HepG2 (cell line): ENCODE data around the gene CDIP1. TPM values are rescaled to one million over a fixed set of nuclear protein-coding genes. Genes with fewer than 3 reads are reported as not detected.

Source experiments
- BHLHE40 ChIP-seq: IDR thresholded peaks from 2 replicates; pipeline ENCODE4 v1.6.1; 2011; ENCODE audit warnings: low read length, improper control_type of control experiment
- FOXA1 ChIP-seq, 2 experiments: fragments of 450-650 bp in 1 of 2; sonication (generic) in 1 of 2; formaldehyde crosslinking in 1 of 2; IDR thresholded peaks; 2 replicates each; pipeline versions ENCODE4 v1.4.0 to v1.6.1; 2016 to 2020; ENCODE audit warnings: missing genetic modification reagents in 1 of 2
- ISL2 ChIP-seq: sonication (generic); formaldehyde crosslinking; IDR thresholded peaks from 2 replicates; pipeline ENCODE4 v1.5.0; 2020; ENCODE audit warnings: missing genetic modification reagents
- MBNL3 ChIP-seq: fragments of 250-450 bp; sonication (Bioruptor Pico); conservative IDR thresholded peaks from 2 replicates; pipeline ENCODE4 v1.8.0; 2022; ENCODE audit warnings: mild to moderate bottlenecking, inconsistent platforms
- NFIB ChIP-seq: sonication (generic); formaldehyde crosslinking; IDR thresholded peaks from 2 replicates; pipeline ENCODE4 v1.9.0; 2021; ENCODE audit warnings: missing genetic modification reagents, mild to moderate bottlenecking, borderline replicate concordance
- PAF1 ChIP-seq: IDR thresholded peaks from 2 replicates; pipeline ENCODE4 v1.6.1; 2016; ENCODE audit warnings: missing genetic modification reagents, missing compliant biosample characterization
- RAD51 ChIP-seq: fragments of 450-650 bp; IDR thresholded peaks from 2 replicates; pipeline ENCODE4 v1.6.1; 2016; ENCODE audit warnings: borderline replicate concordance
- SP1 ChIP-seq, 2 experiments: fragments of 450-650 bp in 1 of 2; sonication (generic) in 1 of 2; formaldehyde crosslinking in 1 of 2; IDR thresholded peaks; 2 replicates each; pipeline versions ENCODE4 v1.4.0 to v1.6.1; 2016 to 2020; ENCODE audit warnings: missing genetic modification reagents in 1 of 2
- ZNF136 ChIP-seq: sonication (generic); formaldehyde crosslinking; IDR thresholded peaks from 2 replicates; pipeline ENCODE4 v1.8.1; 2022; ENCODE audit warnings: low read depth, mild to moderate bottlenecking, moderate library complexity, missing genetic modification reagents
- ZNF292 ChIP-seq: sonication (generic); formaldehyde crosslinking; IDR thresholded peaks from 2 replicates; pipeline ENCODE4 v1.8.1; 2022; ENCODE audit warnings: mild to moderate bottlenecking, low read depth, missing genetic modification reagents, borderline replicate concordance
- ZNF460 ChIP-seq: sonication (generic); formaldehyde crosslinking; IDR thresholded peaks from 2 replicates; pipeline ENCODE4 v1.5.1; 2020; ENCODE audit warnings: missing genetic modification reagents, mild to moderate bottlenecking, borderline replicate concordance
- ZNF530 ChIP-seq: sonication (generic); formaldehyde crosslinking; IDR thresholded peaks from 2 replicates; pipeline ENCODE4 v1.5.0; 2020; ENCODE audit warnings: low read depth, mild to moderate bottlenecking, missing genetic modification reagents
- ZNF552 ChIP-seq: sonication (generic); formaldehyde crosslinking; IDR thresholded peaks from 2 replicates; pipeline ENCODE4 v1.9.0; 2022; ENCODE audit warnings: missing genetic modification reagents, mild to moderate bottlenecking, borderline replicate concordance
- ZNF672 ChIP-seq: sonication (generic); formaldehyde crosslinking; IDR thresholded peaks from 2 replicates; pipeline ENCODE4 v1.8.1; 2022; ENCODE audit warnings: missing genetic modification reagents
- ZNF678 ChIP-seq: sonication (generic); formaldehyde crosslinking; IDR thresholded peaks from 2 replicates; pipeline ENCODE4 v1.4.0; 2020; ENCODE audit warnings: mild to moderate bottlenecking, missing genetic modification reagents
- polyA plus RNA-seq, 8 experiments: library from polyadenylated mRNA; depleted of rRNA in 3 of 8; stranded (reverse) in 7 of 8; unstranded in 1 of 8; fragments of >200 nt; fragmentation: Illumina TruSeq in 4 of 8; extraction: Trizol in 4 of 8; gene quantifications; 2 replicates each; pipeline versions ENCODE4 v1.2.1 to v1.2.3, GENCODE V29; 2011 to 2016; ENCODE audit warnings: low read depth in 4 of 8, missing spikeins in 1 of 8, mixed read lengths in 1 of 8; ENCODE audit not compliant: insufficient read depth in 1 of 8
- total RNA-seq, 5 experiments: library from RNA; depleted of rRNA; stranded (reverse); fragments of >200 nt; fragmentation: Illumina TruSeq; extraction: Trizol; gene quantifications; 2 replicates each; pipeline ENCODE4 v1.2.3, GENCODE V29; 2016; ENCODE audit warnings: low read depth in 1 of 5
- TF ChIP-seq, protein P1 (sequence below): sonication (generic); formaldehyde crosslinking; IDR thresholded peaks from 2 replicates; pipeline ENCODE4 v1.4.0; 2020; ENCODE audit warnings: missing genetic modification reagents
- TF ChIP-seq, protein P2 (sequence below): sonication (generic); formaldehyde crosslinking; IDR thresholded peaks from 2 replicates; pipeline ENCODE4 v1.4.0; 2020; ENCODE audit warnings: missing genetic modification reagents

CDIP1 gene
- total and polyA plus RNA-seq, 2 of the 13 experiments (the other 11 are each of a cell fraction or from before 2014, with no cell fraction given), result 31.2 to 56.7 TPM

DNA sequence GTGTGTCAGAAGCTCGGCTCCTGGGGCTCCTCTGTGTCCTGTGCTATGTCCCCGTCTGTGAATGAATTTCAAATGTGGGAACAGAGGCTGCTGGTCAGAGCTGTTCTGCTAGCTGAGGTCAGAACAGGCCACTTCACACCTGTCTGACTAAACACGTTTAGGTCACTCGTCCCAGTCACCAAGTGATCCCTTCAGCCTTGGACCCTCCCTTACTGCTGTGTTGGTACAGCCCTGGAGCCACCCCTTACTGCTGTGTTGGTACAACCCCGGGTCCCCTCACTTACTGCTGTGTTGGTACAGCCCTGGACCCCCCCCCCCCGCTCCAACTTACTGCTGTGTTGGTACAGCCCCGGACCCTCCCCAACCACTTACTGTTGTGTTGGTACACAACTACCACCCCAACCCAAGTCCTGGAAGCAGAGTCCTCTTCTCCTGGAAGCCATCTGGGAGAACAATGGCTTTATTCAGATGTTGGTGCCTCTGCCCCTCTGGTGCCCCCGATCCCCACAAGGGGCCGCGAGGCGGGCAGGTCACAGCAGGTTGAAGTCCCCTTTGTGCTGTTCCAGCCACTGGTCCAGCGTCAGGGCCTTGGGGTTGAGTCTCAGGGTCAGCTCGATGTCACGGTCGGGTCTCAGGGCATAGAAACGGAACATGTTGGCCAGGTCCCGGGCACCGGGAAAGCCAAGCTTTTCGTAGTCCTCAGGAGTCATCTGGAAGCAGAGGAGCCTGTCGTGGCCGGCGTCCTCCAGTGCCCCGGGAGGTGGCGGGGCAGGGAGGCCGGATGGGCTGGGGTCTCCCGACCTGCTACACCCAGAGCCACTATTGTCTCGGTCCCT lies 77.1 kb downstream of the CDIP1 start (continued):
- TF ChIP-seq, protein P1, sequence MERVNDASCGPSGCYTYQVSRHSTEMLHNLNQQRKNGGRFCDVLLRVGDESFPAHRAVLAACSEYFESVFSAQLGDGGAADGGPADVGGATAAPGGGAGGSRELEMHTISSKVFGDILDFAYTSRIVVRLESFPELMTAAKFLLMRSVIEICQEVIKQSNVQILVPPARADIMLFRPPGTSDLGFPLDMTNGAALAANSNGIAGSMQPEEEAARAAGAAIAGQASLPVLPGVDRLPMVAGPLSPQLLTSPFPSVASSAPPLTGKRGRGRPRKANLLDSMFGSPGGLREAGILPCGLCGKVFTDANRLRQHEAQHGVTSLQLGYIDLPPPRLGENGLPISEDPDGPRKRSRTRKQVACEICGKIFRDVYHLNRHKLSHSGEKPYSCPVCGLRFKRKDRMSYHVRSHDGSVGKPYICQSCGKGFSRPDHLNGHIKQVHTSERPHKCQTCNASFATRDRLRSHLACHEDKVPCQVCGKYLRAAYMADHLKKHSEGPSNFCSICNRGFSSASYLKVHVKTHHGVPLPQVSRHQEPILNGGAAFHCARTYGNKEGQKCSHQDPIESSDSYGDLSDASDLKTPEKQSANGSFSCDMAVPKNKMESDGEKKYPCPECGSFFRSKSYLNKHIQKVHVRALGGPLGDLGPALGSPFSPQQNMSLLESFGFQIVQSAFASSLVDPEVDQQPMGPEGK (CRISPR knock-in tag), result peak; percentile 93
- peak; percentile 31; the same call in 1 of the 2 replicates for TF ChIP-seq ISL2 (CRISPR knock-in tag)
- no peak for TF ChIP-seq ZNF678 (CRISPR knock-in tag)
- TF ChIP-seq ZNF552 (CRISPR knock-in tag), result no peak
- TF ChIP-seq MBNL3 (CRISPR knock-in tag), result no peak
- TF ChIP-seq, protein P2, sequence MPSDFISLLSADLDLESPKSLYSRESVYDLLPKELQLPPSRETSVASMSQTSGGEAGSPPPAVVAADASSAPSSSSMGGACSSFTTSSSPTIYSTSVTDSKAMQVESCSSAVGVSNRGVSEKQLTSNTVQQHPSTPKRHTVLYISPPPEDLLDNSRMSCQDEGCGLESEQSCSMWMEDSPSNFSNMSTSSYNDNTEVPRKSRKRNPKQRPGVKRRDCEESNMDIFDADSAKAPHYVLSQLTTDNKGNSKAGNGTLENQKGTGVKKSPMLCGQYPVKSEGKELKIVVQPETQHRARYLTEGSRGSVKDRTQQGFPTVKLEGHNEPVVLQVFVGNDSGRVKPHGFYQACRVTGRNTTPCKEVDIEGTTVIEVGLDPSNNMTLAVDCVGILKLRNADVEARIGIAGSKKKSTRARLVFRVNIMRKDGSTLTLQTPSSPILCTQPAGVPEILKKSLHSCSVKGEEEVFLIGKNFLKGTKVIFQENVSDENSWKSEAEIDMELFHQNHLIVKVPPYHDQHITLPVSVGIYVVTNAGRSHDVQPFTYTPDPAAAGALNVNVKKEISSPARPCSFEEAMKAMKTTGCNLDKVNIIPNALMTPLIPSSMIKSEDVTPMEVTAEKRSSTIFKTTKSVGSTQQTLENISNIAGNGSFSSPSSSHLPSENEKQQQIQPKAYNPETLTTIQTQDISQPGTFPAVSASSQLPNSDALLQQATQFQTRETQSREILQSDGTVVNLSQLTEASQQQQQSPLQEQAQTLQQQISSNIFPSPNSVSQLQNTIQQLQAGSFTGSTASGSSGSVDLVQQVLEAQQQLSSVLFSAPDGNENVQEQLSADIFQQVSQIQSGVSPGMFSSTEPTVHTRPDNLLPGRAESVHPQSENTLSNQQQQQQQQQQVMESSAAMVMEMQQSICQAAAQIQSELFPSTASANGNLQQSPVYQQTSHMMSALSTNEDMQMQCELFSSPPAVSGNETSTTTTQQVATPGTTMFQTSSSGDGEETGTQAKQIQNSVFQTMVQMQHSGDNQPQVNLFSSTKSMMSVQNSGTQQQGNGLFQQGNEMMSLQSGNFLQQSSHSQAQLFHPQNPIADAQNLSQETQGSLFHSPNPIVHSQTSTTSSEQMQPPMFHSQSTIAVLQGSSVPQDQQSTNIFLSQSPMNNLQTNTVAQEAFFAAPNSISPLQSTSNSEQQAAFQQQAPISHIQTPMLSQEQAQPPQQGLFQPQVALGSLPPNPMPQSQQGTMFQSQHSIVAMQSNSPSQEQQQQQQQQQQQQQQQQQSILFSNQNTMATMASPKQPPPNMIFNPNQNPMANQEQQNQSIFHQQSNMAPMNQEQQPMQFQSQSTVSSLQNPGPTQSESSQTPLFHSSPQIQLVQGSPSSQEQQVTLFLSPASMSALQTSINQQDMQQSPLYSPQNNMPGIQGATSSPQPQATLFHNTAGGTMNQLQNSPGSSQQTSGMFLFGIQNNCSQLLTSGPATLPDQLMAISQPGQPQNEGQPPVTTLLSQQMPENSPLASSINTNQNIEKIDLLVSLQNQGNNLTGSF (CRISPR knock-in tag), result no peak
- TF ChIP-seq PAF1 (CRISPR knock-in tag), result no peak
- TF ChIP-seq RAD51, result no peak
- TF ChIP-seq NFIB, result no peak
- no peak for TF ChIP-seq SP1 (IDR thresholded peaks at IDR 0.05)
- TF ChIP-seq SP1 (CRISPR knock-in tag; IDR thresholded peaks at IDR 0.05), result no peak; the same call in 1 of the 2 replicates
- TF ChIP-seq FOXA1 (IDR thresholded peaks at IDR 0.05), result no peak
- peak; percentile 35 for TF ChIP-seq FOXA1 (CRISPR knock-in tag; IDR thresholded peaks at IDR 0.05)
- no peak for TF ChIP-seq ZNF530 (CRISPR knock-in tag)
- TF ChIP-seq ZNF292 (CRISPR knock-in tag), result no peak
- peak; percentile 70; the same call in 1 of the 2 replicates for TF ChIP-seq ZNF136 (CRISPR knock-in tag)
- no peak for TF ChIP-seq ZNF672 (CRISPR knock-in tag)
- peak; percentile 24; the same call in 1 of the 2 replicates for TF ChIP-seq ZNF460
- TF ChIP-seq BHLHE40, result peak; percentile 98
